ENCODE data around the gene PIP5K1B. TPM values are rescaled to one million over a fixed set of nuclear protein-coding genes. Genes with fewer than 3 reads are reported as not detected.

The PIP5K1B gene
- total and polyA plus RNA-seq, 2 experiments from 2014 or later = 1.3 to 2.8 TPM

- Mint-ChIP-seq H3K4me1 (peaks cover 22% of the 10 kb centered on the region), H3K9me3 (no peaks in the 10 kb centered on the region), H3K27ac (0 out of 2 replicates have a peak overlapping the region, but pooled peaks have one; percentile 23), H3K4me3 (no peak overlapping the region), H3K36me3 (ENCODE audit: low read depth) (0 out of 3 replicates have a peak, but pooled peaks cover 4% of the 10 kb centered on the region), H3K27me3 (ENCODE audit: insufficient read depth, low read depth, poor library complexity) (peaks cover 4% of the 10 kb centered on the region)
- TF ChIP-seq ZNF331 (CRISPR knock-in tag; IDR thresholded peaks at IDR 0.05; ENCODE audit: low read depth) = no peak
- no peak for TF ChIP-seq STAT1 (IDR thresholded peaks at IDR 0.05; ENCODE audit: unreplicated experiment)
- TF ChIP-seq CTCF (conservative IDR thresholded peaks at IDR 0.05; ENCODE audit: low read depth in 2 of 2) = no peak
- no peak for TF ChIP-seq ETS1 (IDR thresholded peaks at IDR 0.05)
- TF ChIP-seq POLR2AphosphoS5 (IDR thresholded peaks at IDR 0.05; ENCODE audit: low read depth) = no peak
- no peaks in the 10 kb centered on the region for H3K79me2 ChIP-seq (replicated peaks; ENCODE audit: insufficient read depth)
- H3K9me2 ChIP-seq (ENCODE audit: insufficient read depth) = no peaks in the 10 kb centered on the region; the same call in 1 of the 2 replicates
- no peaks in the 10 kb centered on the region for H3K36me3 ChIP-seq (ENCODE audit: insufficient read depth)
- no peaks in the 10 kb centered on the region for H3F3A ChIP-seq (replicated peaks; ENCODE audit: low read depth)
- H4K20me1 ChIP-seq (replicated peaks; ENCODE audit: insufficient read depth) = no peaks in the 10 kb centered on the region
- no peak overlapping the region for H3K4me2 ChIP-seq
- ATAC-seq = no peak
- H3K27me3 ChIP-seq (ENCODE audit: insufficient read depth) = no peaks in the 10 kb centered on the region
- DNase-seq (ENCODE audit: low spot score) = no peak
- H2AFZ ChIP-seq = no peak overlapping the region
- peaks cover 10% of the 10 kb centered on the region for H3K4me1 ChIP-seq (ENCODE audit: insufficient read depth)
- no peak overlapping the region for H3K4me3 ChIP-seq
- H3K27ac ChIP-seq (ENCODE audit: low read depth) = no peak overlapping the region
These were observed 236.9 kb downstream of the PIP5K1B start for GRCh38 chr9:68941780-68942459.

GRCh38 chr9:68942790-68943189 is 237.8 kb downstream of the PIP5K1B start:
- Histone ChIP-seq H3K4me1 (ENCODE audit: insufficient read depth) (peaks cover 16% of the 10 kb centered on the region), H3F3A (replicated peaks; ENCODE audit: low read depth) (no peaks in the 10 kb centered on the region), H3K4me3 (no peak overlapping the region), H3K79me2 (replicated peaks; ENCODE audit: insufficient read depth) (no peaks in the 10 kb centered on the region), H3K9me2 (ENCODE audit: insufficient read depth) (no peaks in the 10 kb centered on the region; the same call in 1 of the 2 replicates), H3K27me3 (ENCODE audit: insufficient read depth) (no peaks in the 10 kb centered on the region), H3K27ac (ENCODE audit: low read depth) (no peak overlapping the region), H4K20me1 (replicated peaks; ENCODE audit: insufficient read depth) (no peaks in the 10 kb centered on the region), H3K36me3 (ENCODE audit: insufficient read depth) (no peaks in the 10 kb centered on the region), H2AFZ (no peak overlapping the region), H3K4me2 (no peak overlapping the region)
- ATAC-seq = no peak
- no peak for DNase-seq (ENCODE audit: low spot score)
- Mint-ChIP-seq H3K4me1 (peaks cover 31% of the 10 kb centered on the region), H3K27ac (no peak overlapping the region), H3K27me3 (ENCODE audit: insufficient read depth, low read depth, poor library complexity) (peaks cover 4% of the 10 kb centered on the region), H3K36me3 (ENCODE audit: low read depth) (0 out of 3 replicates have a peak, but pooled peaks cover 4% of the 10 kb centered on the region), H3K9me3 (no peaks in the 10 kb centered on the region), H3K4me3 (no peak overlapping the region)
- TF ChIP-seq ZNF331 (CRISPR knock-in tag; IDR thresholded peaks at IDR 0.05; ENCODE audit: low read depth) = no peak
- no peak for TF ChIP-seq ETS1 (IDR thresholded peaks at IDR 0.05)
- TF ChIP-seq POLR2AphosphoS5 (IDR thresholded peaks at IDR 0.05; ENCODE audit: low read depth) = no peak
- TF ChIP-seq EZH2phosphoT487 (IDR thresholded peaks at IDR 0.05; ENCODE audit: unreplicated experiment) = no peak
- no peak for TF ChIP-seq EZH2 (IDR thresholded peaks at IDR 0.05; ENCODE audit: low read depth, unreplicated experiment)

Measured in GM23338 (cell line).